GM23338 (cell line): ENCODE data around the gene DLX3. TPM values are rescaled to one million over a fixed set of nuclear protein-coding genes. Genes with fewer than 3 reads are reported as not detected.
A peak's percentile ranks its signal among the peaks of the same experiment; 100 is the strongest.

Experiments used
- ATAC-seq: fragments of 200-7000 bp; cut with Tn5 transposase; 3 replicates; pipeline ENCODE4 v1.9.1; 2020
- DNase-seq: peaks from one replicate; pipeline ENCODE4 v3.0.0-alpha.2; 2015; ENCODE audit warnings: low spot score
- H2AFZ ChIP-seq: fragments of 200-600 bp; sonication (generic); 2 replicates; pipeline ENCODE4 v1.8.0; 2016; ENCODE audit warnings: antibody characterized with exemption, mild to moderate bottlenecking, moderate library complexity
- H3F3A ChIP-seq: fragments of 200-600 bp; sonication (generic); replicated peaks from 2 replicates; pipeline ENCODE4 v1.8.0; 2017; ENCODE audit warnings: antibody characterized with exemption, mixed run types, low read depth
- H3K27ac ChIP-seq: fragments of 200-600 bp; sonication (generic); 2 replicates; pipeline ENCODE4 v1.6.1; 2016; ENCODE audit warnings: low read depth
- H3K27me3 ChIP-seq: fragments of 200-600 bp; sonication (generic); 2 replicates; pipeline ENCODE4 v1.8.0; 2016; ENCODE audit warnings: mild to moderate bottlenecking, mixed run types, moderate library complexity; ENCODE audit not compliant: insufficient read depth
- H3K36me3 ChIP-seq: fragments of 200-600 bp; sonication (generic); 2 replicates; pipeline ENCODE4 v1.8.0; 2016; ENCODE audit warnings: mild to moderate bottlenecking; ENCODE audit not compliant: insufficient read depth
- H3K4me1 ChIP-seq: fragments of 200-600 bp; sonication (generic); 2 replicates; pipeline ENCODE4 v1.8.0; 2016; ENCODE audit warnings: mild to moderate bottlenecking, moderate library complexity; ENCODE audit not compliant: insufficient read depth
- H3K4me2 ChIP-seq: fragments of 200-600 bp; sonication (generic); 2 replicates; pipeline ENCODE4 v1.7.1; 2017; ENCODE audit warnings: mixed run types
- H3K4me3 ChIP-seq: fragments of 200-600 bp; sonication (generic); 2 replicates; pipeline ENCODE4 v1.6.1; 2016; ENCODE audit warnings: mixed run types
- H3K79me2 ChIP-seq: fragments of 200-600 bp; sonication (generic); replicated peaks from 2 replicates; pipeline ENCODE4 v1.8.0; 2017; ENCODE audit warnings: mild to moderate bottlenecking; ENCODE audit not compliant: insufficient read depth
- H3K9me2 ChIP-seq: fragments of 200-600 bp; sonication (generic); 2 replicates; pipeline ENCODE4 v1.8.0; 2017; ENCODE audit not compliant: insufficient read depth
- H4K20me1 ChIP-seq: fragments of 200-600 bp; sonication (generic); replicated peaks from 2 replicates; pipeline ENCODE4 v1.8.0; 2017; ENCODE audit warnings: mild to moderate bottlenecking; ENCODE audit not compliant: insufficient read depth
- H3K27ac Mint-ChIP-seq: 2 replicates; pipeline ENCODE4 v1.8.0; 2020; ENCODE audit warnings: inconsistent platforms, mild to moderate bottlenecking, moderate library complexity, mixed read lengths
- H3K27me3 Mint-ChIP-seq: 3 replicates; pipeline ENCODE4 v1.8.0; 2022; ENCODE audit warnings: low read depth, mild to moderate bottlenecking, moderate library complexity, mixed read lengths, inconsistent platforms; ENCODE audit not compliant: insufficient read depth, poor library complexity
- H3K36me3 Mint-ChIP-seq: 3 replicates; pipeline ENCODE4 v1.8.0; 2021; ENCODE audit warnings: low read depth, mild to moderate bottlenecking, inconsistent platforms, moderate library complexity, mixed read lengths
- H3K4me1 Mint-ChIP-seq: 3 replicates; pipeline ENCODE4 v1.8.0; 2020; ENCODE audit warnings: mild to moderate bottlenecking, inconsistent platforms, mixed read lengths
- H3K4me3 Mint-ChIP-seq: 3 replicates; pipeline ENCODE4 v1.8.0; 2021; ENCODE audit warnings: moderate library complexity, mild to moderate bottlenecking, inconsistent platforms, mixed read lengths
- H3K9me3 Mint-ChIP-seq: 3 replicates; pipeline ENCODE4 v1.8.0; 2020; ENCODE audit warnings: moderate library complexity, mild to moderate bottlenecking, inconsistent platforms, mixed read lengths
- EZH2 ChIP-seq: fragments of 200-600 bp; sonication (generic); IDR thresholded peaks from one replicate; pipeline ENCODE4 v1.8.0; 2017; ENCODE audit warnings: antibody characterized with exemption, mild to moderate bottlenecking, low read depth; ENCODE audit not compliant: unreplicated experiment
- EZH2phosphoT487 ChIP-seq: fragments of 200-600 bp; sonication (generic); IDR thresholded peaks from one replicate; pipeline ENCODE4 v1.8.1; 2018; ENCODE audit warnings: antibody characterized with exemption; ENCODE audit not compliant: unreplicated experiment
- JUNB ChIP-seq: IDR thresholded peaks from one replicate; pipeline ENCODE4 v1.6.1; 2016; ENCODE audit warnings: antibody characterized with exemption; ENCODE audit not compliant: unreplicated experiment
- NANOG ChIP-seq: IDR thresholded peaks from 2 replicates; pipeline ENCODE4 v1.6.1; 2016; ENCODE audit warnings: antibody characterized with exemption, borderline replicate concordance
- POLR2AphosphoS5 ChIP-seq: IDR thresholded peaks from 2 replicates; pipeline ENCODE4 v1.6.1; 2016; ENCODE audit warnings: antibody characterized with exemption, low read depth
- STAT1 ChIP-seq: IDR thresholded peaks from one replicate; pipeline ENCODE4 v1.6.1; 2016; ENCODE audit warnings: antibody characterized with exemption; ENCODE audit not compliant: unreplicated experiment
- ZNF331 ChIP-seq: fragments of 250-450 bp; sonication (Bioruptor Pico); IDR thresholded peaks from 2 replicates; pipeline ENCODE4 v1.5.0; 2020; ENCODE audit warnings: low read depth, mild to moderate bottlenecking, moderate library complexity
- polyA plus RNA-seq: library from polyadenylated mRNA; unstranded; fragments of >200 nt; fragmentation: Nextera tagmentation; extraction: Ambion mirVana; gene quantifications from 2 replicates; pipeline ENCODE4 v1.2.1, GENCODE V29; 2016
- total RNA-seq: library from RNA; depleted of rRNA; stranded (reverse); fragments of >200 nt; shearing (Covaris generic); gene quantifications from 2 replicates; pipeline ENCODE4 v1.2.3, GENCODE V29; 2014
- TF ChIP-seq, protein P1 (sequence below): fragments of 250-450 bp; sonication (Bioruptor Pico); IDR thresholded peaks from 2 replicates; pipeline ENCODE4 v1.5.0; 2020; ENCODE audit warnings: mild to moderate bottlenecking, moderate library complexity
- TF ChIP-seq, protein P2 (sequence below), 2 experiments: fragments of 200-600 bp in 1 of 2; sonication (generic) in 1 of 2; conservative IDR thresholded peaks; 2 replicates each; pipeline versions ENCODE4 v1.5.1 to v1.6.1; 2016 to 2017; ENCODE audit warnings: antibody characterized with exemption in 2 of 2, low read depth in 2 of 2, mild to moderate bottlenecking in 2 of 2, moderate library complexity in 1 of 2
- TF ChIP-seq, protein P3 (sequence below): IDR thresholded peaks from 2 replicates; pipeline ENCODE4 v1.6.1; 2016; ENCODE audit warnings: antibody characterized with exemption

DLX3 gene
- total and polyA plus RNA-seq, 2 experiments from 2014 or later, result 0.14 to 0.27 TPM

DNA sequence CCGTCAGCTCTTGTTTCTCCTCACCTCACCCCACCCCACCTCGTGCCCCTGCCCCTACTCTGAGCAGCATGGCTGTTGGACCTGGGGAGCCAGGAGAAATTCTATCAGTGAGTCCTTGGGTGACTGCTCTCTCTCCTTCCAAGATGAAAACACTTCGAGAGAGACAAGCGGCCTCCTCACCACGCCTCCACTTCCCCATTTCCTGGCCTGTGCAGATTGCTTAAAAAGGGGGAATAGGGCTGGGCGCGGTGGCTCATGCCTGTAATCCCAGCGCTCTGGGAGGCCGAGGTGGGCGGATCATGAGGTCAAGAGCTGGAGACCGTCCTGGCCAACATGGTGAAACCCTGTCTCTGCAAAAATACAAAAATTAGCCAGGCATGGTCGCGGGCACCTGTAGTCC is 16.5 kb downstream of the DLX3 start:
- no peak for DNase-seq
- peaks cover 54% of the 10 kb centered on the region for H3K4me1 Mint-ChIP-seq
- no peaks in the 10 kb centered on the region for H3K36me3 Mint-ChIP-seq
- peaks cover 61% of the 10 kb centered on the region for H3K27me3 Mint-ChIP-seq
- 0 out of 2 replicates have a peak, but pooled peaks cover 4% of the 10 kb centered on the region for H3F3A ChIP-seq
- H2AFZ ChIP-seq, result peak overlapping the region; percentile 56; the same call in 1 of the 2 replicates
- no peak overlapping the region for H3K27ac Mint-ChIP-seq
- H3K27ac ChIP-seq, result no peak overlapping the region
- H3K27me3 ChIP-seq, result peaks cover 85% of the 10 kb centered on the region
- no peaks in the 10 kb centered on the region for H3K79me2 ChIP-seq
- no peak overlapping the region for H3K4me3 ChIP-seq
- H3K4me1 ChIP-seq, result peaks cover 47% of the 10 kb centered on the region
- no peaks in the 10 kb centered on the region for H3K9me2 ChIP-seq
- H3K4me3 Mint-ChIP-seq, result no peak overlapping the region
- no peak for ATAC-seq
- H4K20me1 ChIP-seq, result peaks cover 6% of the 10 kb centered on the region; the same call in 1 of the 2 replicates
- H3K36me3 ChIP-seq, result no peaks in the 10 kb centered on the region
- TF ChIP-seq NANOG, result no peak
- TF ChIP-seq, protein P1, sequence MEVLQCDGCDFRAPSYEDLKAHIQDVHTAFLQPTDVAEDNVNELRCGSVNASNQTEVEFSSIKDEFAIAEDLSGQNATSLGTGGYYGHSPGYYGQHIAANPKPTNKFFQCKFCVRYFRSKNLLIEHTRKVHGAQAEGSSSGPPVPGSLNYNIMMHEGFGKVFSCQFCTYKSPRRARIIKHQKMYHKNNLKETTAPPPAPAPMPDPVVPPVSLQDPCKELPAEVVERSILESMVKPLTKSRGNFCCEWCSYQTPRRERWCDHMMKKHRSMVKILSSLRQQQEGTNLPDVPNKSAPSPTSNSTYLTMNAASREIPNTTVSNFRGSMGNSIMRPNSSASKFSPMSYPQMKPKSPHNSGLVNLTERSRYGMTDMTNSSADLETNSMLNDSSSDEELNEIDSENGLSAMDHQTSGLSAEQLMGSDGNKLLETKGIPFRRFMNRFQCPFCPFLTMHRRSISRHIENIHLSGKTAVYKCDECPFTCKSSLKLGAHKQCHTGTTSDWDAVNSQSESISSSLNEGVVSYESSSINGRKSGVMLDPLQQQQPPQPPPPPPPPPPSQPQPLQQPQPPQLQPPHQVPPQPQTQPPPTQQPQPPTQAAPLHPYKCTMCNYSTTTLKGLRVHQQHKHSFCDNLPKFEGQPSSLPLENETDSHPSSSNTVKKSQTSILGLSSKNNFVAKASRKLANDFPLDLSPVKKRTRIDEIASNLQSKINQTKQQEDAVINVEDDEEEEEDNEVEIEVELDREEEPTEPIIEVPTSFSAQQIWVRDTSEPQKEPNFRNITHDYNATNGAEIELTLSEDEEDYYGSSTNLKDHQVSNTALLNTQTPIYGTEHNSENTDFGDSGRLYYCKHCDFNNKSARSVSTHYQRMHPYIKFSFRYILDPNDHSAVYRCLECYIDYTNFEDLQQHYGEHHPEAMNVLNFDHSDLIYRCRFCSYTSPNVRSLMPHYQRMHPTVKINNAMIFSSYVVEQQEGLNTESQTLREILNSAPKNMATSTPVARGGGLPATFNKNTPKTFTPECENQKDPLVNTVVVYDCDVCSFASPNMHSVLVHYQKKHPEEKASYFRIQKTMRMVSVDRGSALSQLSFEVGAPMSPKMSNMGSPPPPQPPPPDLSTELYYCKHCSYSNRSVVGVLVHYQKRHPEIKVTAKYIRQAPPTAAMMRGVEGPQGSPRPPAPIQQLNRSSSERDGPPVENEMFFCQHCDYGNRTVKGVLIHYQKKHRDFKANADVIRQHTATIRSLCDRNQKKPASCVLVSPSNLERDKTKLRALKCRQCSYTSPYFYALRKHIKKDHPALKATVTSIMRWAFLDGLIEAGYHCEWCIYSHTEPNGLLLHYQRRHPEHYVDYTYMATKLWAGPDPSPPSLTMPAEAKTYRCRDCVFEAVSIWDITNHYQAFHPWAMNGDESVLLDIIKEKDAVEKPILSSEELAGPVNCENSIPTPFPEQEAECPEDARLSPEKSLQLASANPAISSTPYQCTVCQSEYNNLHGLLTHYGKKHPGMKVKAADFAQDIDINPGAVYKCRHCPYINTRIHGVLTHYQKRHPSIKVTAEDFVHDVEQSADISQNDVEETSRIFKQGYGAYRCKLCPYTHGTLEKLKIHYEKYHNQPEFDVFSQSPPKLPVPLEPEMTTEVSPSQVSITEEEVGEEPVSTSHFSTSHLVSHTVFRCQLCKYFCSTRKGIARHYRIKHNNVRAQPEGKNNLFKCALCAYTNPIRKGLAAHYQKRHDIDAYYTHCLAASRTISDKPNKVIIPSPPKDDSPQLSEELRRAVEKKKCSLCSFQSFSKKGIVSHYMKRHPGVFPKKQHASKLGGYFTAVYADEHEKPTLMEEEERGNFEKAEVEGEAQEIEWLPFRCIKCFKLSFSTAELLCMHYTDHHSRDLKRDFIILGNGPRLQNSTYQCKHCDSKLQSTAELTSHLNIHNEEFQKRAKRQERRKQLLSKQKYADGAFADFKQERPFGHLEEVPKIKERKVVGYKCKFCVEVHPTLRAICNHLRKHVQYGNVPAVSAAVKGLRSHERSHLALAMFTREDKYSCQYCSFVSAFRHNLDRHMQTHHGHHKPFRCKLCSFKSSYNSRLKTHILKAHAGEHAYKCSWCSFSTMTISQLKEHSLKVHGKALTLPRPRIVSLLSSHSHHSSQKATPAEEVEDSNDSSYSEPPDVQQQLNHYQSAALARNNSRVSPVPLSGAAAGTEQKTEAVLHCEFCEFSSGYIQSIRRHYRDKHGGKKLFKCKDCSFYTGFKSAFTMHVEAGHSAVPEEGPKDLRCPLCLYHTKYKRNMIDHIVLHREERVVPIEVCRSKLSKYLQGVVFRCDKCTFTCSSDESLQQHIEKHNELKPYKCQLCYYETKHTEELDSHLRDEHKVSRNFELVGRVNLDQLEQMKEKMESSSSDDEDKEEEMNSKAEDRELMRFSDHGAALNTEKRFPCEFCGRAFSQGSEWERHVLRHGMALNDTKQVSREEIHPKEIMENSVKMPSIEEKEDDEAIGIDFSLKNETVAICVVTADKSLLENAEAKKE (CRISPR knock-in tag), result no peak
- TF ChIP-seq STAT1, result no peak
- TF ChIP-seq, protein P2, sequence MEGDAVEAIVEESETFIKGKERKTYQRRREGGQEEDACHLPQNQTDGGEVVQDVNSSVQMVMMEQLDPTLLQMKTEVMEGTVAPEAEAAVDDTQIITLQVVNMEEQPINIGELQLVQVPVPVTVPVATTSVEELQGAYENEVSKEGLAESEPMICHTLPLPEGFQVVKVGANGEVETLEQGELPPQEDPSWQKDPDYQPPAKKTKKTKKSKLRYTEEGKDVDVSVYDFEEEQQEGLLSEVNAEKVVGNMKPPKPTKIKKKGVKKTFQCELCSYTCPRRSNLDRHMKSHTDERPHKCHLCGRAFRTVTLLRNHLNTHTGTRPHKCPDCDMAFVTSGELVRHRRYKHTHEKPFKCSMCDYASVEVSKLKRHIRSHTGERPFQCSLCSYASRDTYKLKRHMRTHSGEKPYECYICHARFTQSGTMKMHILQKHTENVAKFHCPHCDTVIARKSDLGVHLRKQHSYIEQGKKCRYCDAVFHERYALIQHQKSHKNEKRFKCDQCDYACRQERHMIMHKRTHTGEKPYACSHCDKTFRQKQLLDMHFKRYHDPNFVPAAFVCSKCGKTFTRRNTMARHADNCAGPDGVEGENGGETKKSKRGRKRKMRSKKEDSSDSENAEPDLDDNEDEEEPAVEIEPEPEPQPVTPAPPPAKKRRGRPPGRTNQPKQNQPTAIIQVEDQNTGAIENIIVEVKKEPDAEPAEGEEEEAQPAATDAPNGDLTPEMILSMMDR (conservative IDR thresholded peaks at IDR 0.05; ENCODE audit: low read depth in 2 of 2), result no peak
- TF ChIP-seq POLR2AphosphoS5, result no peak
- no peak for TF ChIP-seq EZH2phosphoT487
- TF ChIP-seq EZH2, result no peak
- TF ChIP-seq, protein P3, sequence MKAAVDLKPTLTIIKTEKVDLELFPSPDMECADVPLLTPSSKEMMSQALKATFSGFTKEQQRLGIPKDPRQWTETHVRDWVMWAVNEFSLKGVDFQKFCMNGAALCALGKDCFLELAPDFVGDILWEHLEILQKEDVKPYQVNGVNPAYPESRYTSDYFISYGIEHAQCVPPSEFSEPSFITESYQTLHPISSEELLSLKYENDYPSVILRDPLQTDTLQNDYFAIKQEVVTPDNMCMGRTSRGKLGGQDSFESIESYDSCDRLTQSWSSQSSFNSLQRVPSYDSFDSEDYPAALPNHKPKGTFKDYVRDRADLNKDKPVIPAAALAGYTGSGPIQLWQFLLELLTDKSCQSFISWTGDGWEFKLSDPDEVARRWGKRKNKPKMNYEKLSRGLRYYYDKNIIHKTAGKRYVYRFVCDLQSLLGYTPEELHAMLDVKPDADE, result no peak
- no peak for TF ChIP-seq JUNB
- no peak for TF ChIP-seq ZNF331 (CRISPR knock-in tag)
- H3K4me2 ChIP-seq, result 0 out of 2 replicates have a peak overlapping the region, but pooled peaks have one; percentile 68
- H3K9me3 Mint-ChIP-seq, result no peaks in the 10 kb centered on the region
